HepG2 (cell line): ENCODE data around the gene TEAD3. TPM values are rescaled to one million over a fixed set of nuclear protein-coding genes. Genes with fewer than 3 reads are reported as not detected.
A peak's percentile ranks its signal among the peaks of the same experiment; 100 is the strongest.

Experiments used
- ATAC-seq: fragments of 200-7000 bp; cut with Tn5 transposase; 3 replicates; pipeline ENCODE4 v1.9.1; 2020; ENCODE audit warnings: mild to moderate bottlenecking, moderate library complexity
- BruUV-seq: library from RNA; stranded (reverse); fragments of 400-500 nt; replicated peaks from 2 replicates; lab custom pipeline; 2021; lab: Mats Ljungman, UMichigan
- CTCF ChIA-PET: fragments of 300-600 bp; formaldehyde crosslinking; extraction: SDS; loops from one replicate; lab custom pipeline; 2021; ENCODE audit warnings: low total read pairs, inconsistent platforms, low intra/inter-chr PET ratio; lab: Yijun Ruan, JAX
- POLR2A ChIA-PET: fragments of 350-600 bp; sonication (Branson Sonifier 250); formaldehyde crosslinking; loops from one replicate; lab custom pipeline; 2020; ENCODE audit warnings: antibody characterized with exemption, inconsistent platforms; lab: Yijun Ruan, JAX
- DNase-seq: peaks from one replicate; pipeline ENCODE4 v3.0.0-alpha.2; 2015; ENCODE audit warnings: low spot score
- FAIRE-seq: peaks from 3 replicates; lab custom pipeline; 2011; peaks lifted over from hg19 to GRCh38; lab: Jason Lieb, UNC
- H2AFZ ChIP-seq: one replicate; pipeline ENCODE4 v1.6.1; 2011; ENCODE audit warnings: low read length, inconsistent platforms
- H3K27ac ChIP-seq: fragments of 300-600 bp; 3 replicates; pipeline ENCODE4 v1.8.0; 2011; ENCODE audit warnings: mixed run types, mild to moderate bottlenecking, mixed read lengths, low read length, inconsistent platforms; ENCODE audit not compliant: insufficient read depth; ENCODE audit errors: extremely low read length
- H3K27me3 ChIP-seq, 2 experiments: fragments of 200-600 bp in 1 of 2; 2 replicates in 1 of 2; 3 replicates in 1 of 2; pipeline versions ENCODE4 v1.6.0 to v1.8.0; 2011; ENCODE audit warnings: low read length in 2 of 2, mild to moderate bottlenecking in 2 of 2, moderate library complexity in 2 of 2, inconsistent platforms in 1 of 2; ENCODE audit not compliant: insufficient read depth in 2 of 2, control insufficient read depth in 1 of 2
- H3K36me3 ChIP-seq, 2 experiments: fragments of 200-600 bp in 1 of 2; replicated peaks in 1 of 2; 2 replicates in 1 of 2; 3 replicates in 1 of 2; pipeline versions ENCODE4 v1.5.1 to v1.8.0; 2011; ENCODE audit warnings: low read length in 2 of 2, inconsistent platforms in 1 of 2; ENCODE audit not compliant: insufficient read depth in 2 of 2, control insufficient read depth in 1 of 2
- H3K4me1 ChIP-seq: 2 replicates; pipeline ENCODE4 v1.5.1; 2012; ENCODE audit warnings: low read length, inconsistent platforms; ENCODE audit not compliant: insufficient read depth
- H3K4me2 ChIP-seq: 2 replicates; pipeline ENCODE4 v1.6.0; 2011; ENCODE audit warnings: low read depth, low read length, inconsistent platforms
- H3K4me3 ChIP-seq, 3 experiments: fragments of 200-600 bp in 1 of 3; sonication (generic), shearing (Covaris generic) in 1 of 3; replicated peaks in 1 of 3; 2 replicates each; pipeline ENCODE4 v1.5.1; 2011 to 2016; ENCODE audit warnings: low read length in 3 of 3, inconsistent platforms in 2 of 3, low read depth in 2 of 3, mild to moderate bottlenecking in 2 of 3, control low read depth in 1 of 3, mixed read lengths in 1 of 3; ENCODE audit not compliant: insufficient read depth in 1 of 3
- H3K79me2 ChIP-seq: one replicate; pipeline ENCODE4 v1.6.1; 2011; ENCODE audit warnings: low read length, inconsistent platforms; ENCODE audit not compliant: insufficient read depth
- H3K9ac ChIP-seq: 2 replicates; pipeline ENCODE4 v1.6.0; 2011; ENCODE audit warnings: mild to moderate bottlenecking, low read depth, low read length, inconsistent platforms; ENCODE audit not compliant: insufficient read depth
- H3K9me3 ChIP-seq: 2 replicates; pipeline ENCODE4 v1.5.1; 2012; ENCODE audit warnings: mild to moderate bottlenecking, low read length
- H4K20me1 ChIP-seq: 2 replicates; pipeline ENCODE4 v1.6.0; 2011; ENCODE audit warnings: inconsistent platforms, mild to moderate bottlenecking, low read length, moderate library complexity; ENCODE audit not compliant: insufficient read depth
- ARNT2 ChIP-seq: sonication (generic); formaldehyde crosslinking; IDR thresholded peaks from 2 replicates; pipeline ENCODE4 v1.8.0; 2022; ENCODE audit warnings: mild to moderate bottlenecking, low read depth, missing genetic modification reagents, moderate library complexity
- BCL6 ChIP-seq: IDR thresholded peaks from 2 replicates; pipeline ENCODE4 v1.6.1; 2016; ENCODE audit warnings: missing genetic modification reagents, missing compliant biosample characterization
- DR1 ChIP-seq: sonication (generic); formaldehyde crosslinking; IDR thresholded peaks from 2 replicates; pipeline ENCODE4 v1.8.0; 2021; ENCODE audit warnings: mild to moderate bottlenecking, missing genetic modification reagents, inconsistent platforms
- KDM2A ChIP-seq: sonication (generic); formaldehyde crosslinking; IDR thresholded peaks from 2 replicates; pipeline ENCODE4 v1.4.0; 2020; ENCODE audit warnings: low read depth, missing genetic modification reagents, borderline replicate concordance
- MBD4 ChIP-seq: IDR thresholded peaks from 2 replicates; pipeline ENCODE4 v1.6.1; 2012; ENCODE audit warnings: low read length, inconsistent platforms, borderline replicate concordance
- MLLT10 ChIP-seq: sonication (generic); formaldehyde crosslinking; IDR thresholded peaks from 2 replicates; pipeline ENCODE4 v1.4.0; 2020; ENCODE audit warnings: missing genetic modification reagents
- MYC ChIP-seq: sonication (generic); formaldehyde crosslinking; IDR thresholded peaks from 2 replicates; pipeline ENCODE4 v1.9.0; 2021; ENCODE audit warnings: missing genetic modification reagents, borderline replicate concordance
- NCOA1 ChIP-seq: sonication (generic); formaldehyde crosslinking; IDR thresholded peaks from 2 replicates; pipeline ENCODE4 v1.9.0; 2021; ENCODE audit warnings: missing genetic modification reagents
- PCBP1 ChIP-seq: fragments of 200-400 bp; formaldehyde crosslinking; IDR thresholded peaks from 2 replicates; pipeline ENCODE4 v1.6.1; 2017; ENCODE audit warnings: mild to moderate bottlenecking, low read depth, low read length, borderline replicate concordance
- RBFOX2 ChIP-seq: fragments of 200-400 bp; formaldehyde crosslinking; IDR thresholded peaks from 2 replicates; pipeline ENCODE4 v1.6.1; 2017; ENCODE audit warnings: low read depth, mild to moderate bottlenecking, low read length
- REXO4 ChIP-seq: sonication (generic); formaldehyde crosslinking; IDR thresholded peaks from 2 replicates; pipeline ENCODE4 v1.8.0; 2022; ENCODE audit warnings: missing genetic modification reagents, mild to moderate bottlenecking, borderline replicate concordance
- YEATS2 ChIP-seq: sonication (generic); formaldehyde crosslinking; IDR thresholded peaks from 2 replicates; pipeline ENCODE4 v1.4.0; 2020; ENCODE audit warnings: missing genetic modification reagents, borderline replicate concordance
- ZBTB38 ChIP-seq: sonication (generic); formaldehyde crosslinking; IDR thresholded peaks from 2 replicates; pipeline ENCODE4 v1.5.1; 2020; ENCODE audit warnings: mild to moderate bottlenecking, missing genetic modification reagents
- ZNF317 ChIP-seq: sonication (generic); formaldehyde crosslinking; IDR thresholded peaks from 2 replicates; pipeline ENCODE4 v1.5.0; 2020; ENCODE audit warnings: mild to moderate bottlenecking, missing genetic modification reagents
- ZNF441 ChIP-seq: sonication (generic); formaldehyde crosslinking; IDR thresholded peaks from 2 replicates; pipeline ENCODE4 v1.7.0; 2021; ENCODE audit warnings: missing genetic modification reagents, borderline replicate concordance
- ZNF501 ChIP-seq: sonication (generic); formaldehyde crosslinking; IDR thresholded peaks from 2 replicates; pipeline ENCODE4 v1.5.1; 2020; ENCODE audit warnings: mild to moderate bottlenecking, moderate library complexity, missing genetic modification reagents
- WGBS: methylation state at CpG from one replicate; pipeline ENCODE4 v1.1.6; 2017; ENCODE audit warnings: low lambda C conversion rate; 5-methylcytosine and 5-hydroxymethylcytosine counted together
- in situ Hi-C: cut with HindIII; loops from 2 replicates; pipeline ENCODE4 v1.10.0; 2017; ENCODE audit warnings: low pct_unique_long_range_greater_than_20kb; ENCODE audit not compliant: extremely low pct_ligation_motif_present
- intact Hi-C: fragments of 100-400 bp; cut with micrococcal nuclease; formaldehyde crosslinking; loops from one replicate; pipeline ENCODE4 v1.10.0; 2022; ENCODE audit not compliant: unreplicated experiment
- polyA plus RNA-seq, 8 experiments: library from polyadenylated mRNA; depleted of rRNA in 3 of 8; stranded (reverse) in 7 of 8; unstranded in 1 of 8; fragments of >200 nt; fragmentation: Illumina TruSeq in 4 of 8; extraction: Trizol in 4 of 8; gene quantifications; 2 replicates each; pipeline versions ENCODE4 v1.2.1 to v1.2.3, GENCODE V29; 2011 to 2016; ENCODE audit warnings: low read depth in 4 of 8, missing spikeins in 1 of 8, mixed read lengths in 1 of 8; ENCODE audit not compliant: insufficient read depth in 1 of 8
- total RNA-seq, 5 experiments: library from RNA; depleted of rRNA; stranded (reverse); fragments of >200 nt; fragmentation: Illumina TruSeq; extraction: Trizol; gene quantifications; 2 replicates each; pipeline ENCODE4 v1.2.3, GENCODE V29; 2016; ENCODE audit warnings: low read depth in 1 of 5
- TF ChIP-seq, protein P1 (sequence below), 2 experiments: IDR thresholded peaks; 2 replicates each; pipeline ENCODE4 v1.6.1; 2011 to 2012; ENCODE audit warnings: low read length in 2 of 2, borderline replicate concordance in 1 of 2, low read depth in 1 of 2, mild to moderate bottlenecking in 1 of 2, moderate library complexity in 1 of 2
- TF ChIP-seq, protein P2 (sequence below): sonication (generic); formaldehyde crosslinking; IDR thresholded peaks from 2 replicates; pipeline ENCODE4 v1.4.0; 2020; ENCODE audit warnings: missing genetic modification reagents

Gene TEAD3
- total and polyA plus RNA-seq, 2 of the 13 experiments (the other 11 are each of a cell fraction or from before 2014, with no cell fraction given): 15.1 to 16.5 TPM

DNA sequence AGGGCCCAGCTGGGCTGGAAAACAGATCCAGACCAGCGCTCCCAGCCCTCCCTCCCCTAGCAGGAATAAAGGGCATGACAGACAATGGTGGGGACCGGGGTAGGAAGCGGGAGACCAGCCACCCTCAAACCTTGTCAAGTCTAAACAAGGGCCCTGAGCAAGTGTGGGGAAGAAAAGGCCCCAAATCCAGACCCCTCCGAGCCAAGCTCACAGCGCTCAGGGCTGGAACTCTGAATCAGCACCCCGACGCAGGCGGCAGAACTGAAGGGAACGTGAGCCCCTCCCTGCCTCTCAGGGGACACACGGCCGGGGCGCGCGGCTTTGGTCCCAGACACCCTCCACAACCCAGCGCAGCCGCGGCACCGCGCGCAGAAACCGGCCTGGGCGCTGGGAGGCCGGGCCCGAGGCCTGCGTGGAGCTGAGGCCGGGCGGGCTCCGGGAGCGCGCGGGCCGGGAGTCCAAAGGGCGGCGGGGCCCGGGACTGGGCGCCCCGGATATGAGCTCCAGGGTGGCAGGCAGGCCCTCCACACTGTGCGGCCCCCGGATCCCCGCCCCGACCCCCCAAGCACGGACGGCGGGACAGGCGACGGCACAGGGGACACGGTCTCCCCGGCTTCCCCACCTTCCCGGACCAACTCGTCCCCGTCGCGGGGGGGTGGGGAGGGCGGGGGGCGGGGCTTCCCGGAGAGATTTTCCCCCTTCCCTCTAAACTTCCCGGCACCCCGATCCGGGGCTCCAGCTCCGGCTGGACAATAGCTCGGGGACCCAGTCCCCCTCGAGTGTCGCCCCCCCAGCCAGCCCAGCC, 641 bp downstream of the TEAD3 start:
- WGBS: 0% methylated on average over 12 of the region's 63 CpGs
- peaks cover 44% of the 10 kb centered on the region; the same call in 1 of the 2 replicates for H4K20me1 ChIP-seq
- POLR2A ChIA-PET: interaction anchor here (0.9 to 4.0 kb wide), 14 partner anchors 9 to 243 kb away, joined by 3 to 88 read pairs (median 4); partner anchors contain the start of genes RPL10A and ZNF76
- DNase-seq: peak; percentile 43
- peak overlapping the region; percentile 98 for H3K9ac ChIP-seq
- H3K36me3 ChIP-seq: peaks cover 0 to 2% of the 10 kb centered on the region in 2 experiments; a peak in 1 of 5 replicates
- no TSS peak for BruUV-seq
- in situ Hi-C loops: no loop called here
- H3K4me1 ChIP-seq: peaks cover 64% of the 10 kb centered on the region
- FAIRE-seq: no peak
- H3K4me2 ChIP-seq: peak overlapping the region; percentile 96
- peak; percentile 80 for ATAC-seq
- H3K9me3 ChIP-seq: no peaks in the 10 kb centered on the region
- CTCF ChIA-PET: no interaction called here
- peak overlapping the region; percentile 84 for H3K27ac ChIP-seq
- intact Hi-C loops: loop anchor here (1.0 kb wide), 1 partner anchor 154 kb away; the partner anchor contains the start of gene PPARD
- H3K79me2 ChIP-seq: peaks cover 46% of the 10 kb centered on the region
- H2AFZ ChIP-seq: no peak overlapping the region
- peak overlapping the region; percentile 81 to 95 (median 94) for H3K4me3 ChIP-seq
- H3K27me3 ChIP-seq: peaks cover 6 to 31% of the 10 kb centered on the region in 2 experiments; a peak in 4 of 5 replicates
- no peak for TF ChIP-seq MBD4
- TF ChIP-seq REXO4 (CRISPR knock-in tag): no peak
- TF ChIP-seq NCOA1: peak; percentile 30; the same call in 1 of the 2 replicates
- TF ChIP-seq BCL6 (CRISPR knock-in tag): peak; percentile 30; the same call in 1 of the 2 replicates
- peak; percentile 54 for TF ChIP-seq MYC
- peak; percentile 31; the same call in 1 of the 2 replicates for TF ChIP-seq KDM2A (CRISPR knock-in tag)
- peak; percentile 33; the same call in 1 of the 2 replicates for TF ChIP-seq ZNF501 (CRISPR knock-in tag)
- TF ChIP-seq MLLT10 (CRISPR knock-in tag): no peak
- TF ChIP-seq DR1 (CRISPR knock-in tag): peak; percentile 60; the same call in 1 of the 2 replicates
- peak; percentile 25; the same call in 1 of the 2 replicates for TF ChIP-seq ZBTB38 (CRISPR knock-in tag)
- 0 out of 2 replicates have a peak, but pooled peaks have one; percentile 2 for TF ChIP-seq YEATS2 (CRISPR knock-in tag)
- TF ChIP-seq, protein P1, sequence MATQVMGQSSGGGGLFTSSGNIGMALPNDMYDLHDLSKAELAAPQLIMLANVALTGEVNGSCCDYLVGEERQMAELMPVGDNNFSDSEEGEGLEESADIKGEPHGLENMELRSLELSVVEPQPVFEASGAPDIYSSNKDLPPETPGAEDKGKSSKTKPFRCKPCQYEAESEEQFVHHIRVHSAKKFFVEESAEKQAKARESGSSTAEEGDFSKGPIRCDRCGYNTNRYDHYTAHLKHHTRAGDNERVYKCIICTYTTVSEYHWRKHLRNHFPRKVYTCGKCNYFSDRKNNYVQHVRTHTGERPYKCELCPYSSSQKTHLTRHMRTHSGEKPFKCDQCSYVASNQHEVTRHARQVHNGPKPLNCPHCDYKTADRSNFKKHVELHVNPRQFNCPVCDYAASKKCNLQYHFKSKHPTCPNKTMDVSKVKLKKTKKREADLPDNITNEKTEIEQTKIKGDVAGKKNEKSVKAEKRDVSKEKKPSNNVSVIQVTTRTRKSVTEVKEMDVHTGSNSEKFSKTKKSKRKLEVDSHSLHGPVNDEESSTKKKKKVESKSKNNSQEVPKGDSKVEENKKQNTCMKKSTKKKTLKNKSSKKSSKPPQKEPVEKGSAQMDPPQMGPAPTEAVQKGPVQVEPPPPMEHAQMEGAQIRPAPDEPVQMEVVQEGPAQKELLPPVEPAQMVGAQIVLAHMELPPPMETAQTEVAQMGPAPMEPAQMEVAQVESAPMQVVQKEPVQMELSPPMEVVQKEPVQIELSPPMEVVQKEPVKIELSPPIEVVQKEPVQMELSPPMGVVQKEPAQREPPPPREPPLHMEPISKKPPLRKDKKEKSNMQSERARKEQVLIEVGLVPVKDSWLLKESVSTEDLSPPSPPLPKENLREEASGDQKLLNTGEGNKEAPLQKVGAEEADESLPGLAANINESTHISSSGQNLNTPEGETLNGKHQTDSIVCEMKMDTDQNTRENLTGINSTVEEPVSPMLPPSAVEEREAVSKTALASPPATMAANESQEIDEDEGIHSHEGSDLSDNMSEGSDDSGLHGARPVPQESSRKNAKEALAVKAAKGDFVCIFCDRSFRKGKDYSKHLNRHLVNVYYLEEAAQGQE (IDR thresholded peaks at IDR 0.05; ENCODE audit: borderline replicate concordance in 1 of 2, low read depth in 1 of 2, low read length in 2 of 2): 0 out of 4 replicates have a peak, but pooled peaks of 1 of the 2 experiments have one; percentile 11
- peak; percentile 86 for TF ChIP-seq RBFOX2
- peak; percentile 58; the same call in 1 of the 2 replicates for TF ChIP-seq ZNF441 (CRISPR knock-in tag)
- TF ChIP-seq, protein P2, sequence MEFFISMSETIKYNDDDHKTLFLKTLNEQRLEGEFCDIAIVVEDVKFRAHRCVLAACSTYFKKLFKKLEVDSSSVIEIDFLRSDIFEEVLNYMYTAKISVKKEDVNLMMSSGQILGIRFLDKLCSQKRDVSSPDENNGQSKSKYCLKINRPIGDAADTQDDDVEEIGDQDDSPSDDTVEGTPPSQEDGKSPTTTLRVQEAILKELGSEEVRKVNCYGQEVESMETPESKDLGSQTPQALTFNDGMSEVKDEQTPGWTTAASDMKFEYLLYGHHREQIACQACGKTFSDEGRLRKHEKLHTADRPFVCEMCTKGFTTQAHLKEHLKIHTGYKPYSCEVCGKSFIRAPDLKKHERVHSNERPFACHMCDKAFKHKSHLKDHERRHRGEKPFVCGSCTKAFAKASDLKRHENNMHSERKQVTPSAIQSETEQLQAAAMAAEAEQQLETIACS (CRISPR knock-in tag): peak; percentile 76
- TF ChIP-seq ZNF317 (CRISPR knock-in tag): no peak
- TF ChIP-seq PCBP1: peak; percentile 28; the same call in 1 of the 2 replicates
- 0 out of 2 replicates have a peak, but pooled peaks have one; percentile 44 for TF ChIP-seq ARNT2 (CRISPR knock-in tag)
